OCI-LY7 (cell line): ENCODE data around the gene TRIM54. TPM values are rescaled to one million over a fixed set of nuclear protein-coding genes. Genes with fewer than 3 reads are reported as not detected.
A peak's percentile ranks its signal among the peaks of the same experiment; 100 is the strongest.

Source experiments
- BruUV-seq: library from RNA; stranded (reverse); fragments of 400-500 nt; replicated peaks from 2 replicates; lab custom pipeline; 2021; lab: Mats Ljungman, UMichigan
- CTCF ChIA-PET: fragments of 300-600 bp; sonication (Branson Sonifier 250); formaldehyde crosslinking; loops from one replicate; lab custom pipeline; 2022; ENCODE audit warnings: antibody characterized with exemption; ENCODE audit not compliant: unreplicated experiment; lab: Charles Lee
- POLR2A ChIA-PET: fragments of 300-600 bp; sonication (Branson Sonifier 250); formaldehyde crosslinking; loops from one replicate; lab custom pipeline; 2022; ENCODE audit warnings: antibody characterized with exemption; lab: Charles Lee
- DNase-seq: peaks from one replicate; pipeline ENCODE4 v3.0.0-alpha.2; 2015; ENCODE audit warnings: low spot score
- H2AFZ ChIP-seq: fragments of 200-600 bp; sonication (generic), shearing (Covaris generic); 2 replicates; pipeline ENCODE4 v1.6.1; 2014; ENCODE audit warnings: mild to moderate bottlenecking, antibody characterized with exemption, low read length, moderate library complexity
- H3K27ac ChIP-seq: fragments of 200-600 bp; sonication (generic); 2 replicates; pipeline ENCODE4 v1.5.1; 2014; ENCODE audit warnings: mixed run types, low read depth, mild to moderate bottlenecking, moderate library complexity, low read length, inconsistent platforms; ENCODE audit not compliant: poor library complexity, severe bottlenecking
- H3K36me3 ChIP-seq: fragments of 200-600 bp; sonication (generic); 2 replicates; pipeline ENCODE4 v1.6.1; 2014; ENCODE audit warnings: mild to moderate bottlenecking, antibody characterized with exemption, low read length, moderate library complexity, mixed read lengths; ENCODE audit not compliant: insufficient read depth
- H3K4me1 ChIP-seq: fragments of 200-600 bp; sonication (generic); 2 replicates; pipeline ENCODE4 v1.5.1; 2014; ENCODE audit warnings: mild to moderate bottlenecking, low read length; ENCODE audit not compliant: insufficient read depth, poor library complexity, severe bottlenecking
- H3K4me2 ChIP-seq: fragments of 200-600 bp; sonication (generic); 2 replicates; pipeline ENCODE4 v1.6.1; 2014; ENCODE audit warnings: mild to moderate bottlenecking, low read length
- H3K4me3 ChIP-seq: fragments of 200-600 bp; sonication (generic); 2 replicates; pipeline ENCODE4 v1.5.1; 2014; ENCODE audit warnings: mild to moderate bottlenecking, low read depth, low read length; ENCODE audit not compliant: poor library complexity, severe bottlenecking
- H3K79me2 ChIP-seq: fragments of 200-600 bp; sonication (generic); 2 replicates; pipeline ENCODE4 v1.6.1; 2016; ENCODE audit warnings: low read depth, mild to moderate bottlenecking, low read length, moderate library complexity, mixed read lengths; ENCODE audit not compliant: insufficient read depth
- H3K9me2 ChIP-seq: fragments of 200-600 bp; sonication (generic); 2 replicates; pipeline ENCODE4 v1.6.1; 2016; ENCODE audit warnings: mild to moderate bottlenecking, low read length, mixed read lengths; ENCODE audit not compliant: insufficient read depth
- H3K9me3 ChIP-seq: fragments of 200-600 bp; sonication (generic); 2 replicates; pipeline ENCODE4 v1.6.1; 2014; ENCODE audit warnings: mild to moderate bottlenecking, mixed run types, low read length, mixed read lengths
- H4K20me1 ChIP-seq: fragments of 200-600 bp; sonication (generic); 2 replicates; pipeline ENCODE4 v1.6.1; 2014; ENCODE audit warnings: mild to moderate bottlenecking, antibody characterized with exemption, low read length, moderate library complexity, mixed read lengths; ENCODE audit not compliant: insufficient read depth
- CTCF ChIP-seq: fragments of 200-600 bp; sonication (generic); conservative IDR thresholded peaks from 2 replicates; pipeline ENCODE4 v1.5.1; 2014; ENCODE audit warnings: mild to moderate bottlenecking, antibody characterized with exemption, low read length, moderate library complexity, mixed read lengths
- EZH2phosphoT487 ChIP-seq: fragments of 200-600 bp; sonication (generic); IDR thresholded peaks from 2 replicates; pipeline ENCODE4 v1.6.1; 2018; ENCODE audit warnings: low read depth, borderline replicate concordance, mild to moderate bottlenecking, mixed run types, antibody characterized with exemption, low read length, moderate library complexity, mixed read lengths
- intact Hi-C: fragments of 100-400 bp; cut with micrococcal nuclease; formaldehyde crosslinking; loops from one replicate; pipeline ENCODE4 v1.10.0; 2022; ENCODE audit not compliant: unreplicated experiment
- total RNA-seq, 2 experiments: library from RNA; depleted of rRNA in 1 of 2; stranded (reverse); fragments of >200 nt in 1 of 2; shearing (Covaris generic) in 1 of 2; gene quantifications; 2 replicates each; pipeline ENCODE4 v1.2.3, GENCODE V29; 2014 to 2022

The TRIM54 gene
- total RNA-seq, 2 experiments from 2014 or later: 6.4 to 18.8 TPM

- no peak overlapping the region for H3K27ac ChIP-seq
- no peaks in the 10 kb centered on the region for H3K9me2 ChIP-seq
- H3K79me2 ChIP-seq: no peaks in the 10 kb centered on the region
- no peaks in the 10 kb centered on the region for H4K20me1 ChIP-seq
- H3K9me3 ChIP-seq: no peaks in the 10 kb centered on the region
- DNase-seq: no peak
- H3K4me3 ChIP-seq: no peak overlapping the region
- CTCF ChIA-PET: no interaction called here
- H2AFZ ChIP-seq: no peak overlapping the region
- H3K4me2 ChIP-seq: no peak overlapping the region
- no peaks in the 10 kb centered on the region for H3K4me1 ChIP-seq
- no TSS peak for BruUV-seq
- intact Hi-C loops: no loop called here
- peaks cover 84% of the 10 kb centered on the region for H3K36me3 ChIP-seq
- POLR2A ChIA-PET: interaction anchor here (1.3 kb wide), 1 partner anchor 9 kb away, joined by 3 read pairs; no protein-coding TSS in a partner anchor
- TF ChIP-seq EZH2phosphoT487 (no peak), CTCF (no peak)
These were observed 39.6 kb upstream of the TRIM54 start for GRCh38 chr2:27242614-27242951.

- POLR2A ChIA-PET: interaction anchor here (0.6 to 0.7 kb wide), 2 partner anchors 30 to 147 kb away, joined by 3 to 7 read pairs; no protein-coding TSS in a partner anchor
- CTCF ChIA-PET: no interaction called here
These were observed 38.7 kb upstream of the TRIM54 start for GRCh38 chr2:27243391-27244130.

More at GRCh38 chr2:27243391-27244130, 38.7 kb upstream of the TRIM54 start:
- Histone ChIP-seq H3K9me3 (no peaks in the 10 kb centered on the region), H3K27ac (no peak overlapping the region), H3K36me3 (peaks cover 74% of the 10 kb centered on the region), H3K79me2 (no peaks in the 10 kb centered on the region), H4K20me1 (no peaks in the 10 kb centered on the region), H2AFZ (no peak overlapping the region), H3K4me1 (no peaks in the 10 kb centered on the region), H3K4me2 (no peak overlapping the region), H3K4me3 (no peak overlapping the region), H3K9me2 (no peaks in the 10 kb centered on the region)
- TSS peak; percentile 64 for BruUV-seq
- DNase-seq: no peak
- no peak for TF ChIP-seq CTCF
- no peak for TF ChIP-seq EZH2phosphoT487
- intact Hi-C loops: no loop called here
